K562 (cell line): Measurements from ENCODE around the gene EPB41L3. TPM values are rescaled to one million over a fixed set of nuclear protein-coding genes. Genes with fewer than 3 reads are reported as not detected.

ENCODE experiments used
- ATAC-seq: fragments of 200-7000 bp; cut with Tn5 transposase; 3 replicates; pipeline ENCODE4 v1.9.1; 2020; ENCODE audit warnings: moderate library complexity
- BruUV-seq: library from RNA; stranded (reverse); fragments of 400-500 nt; replicated peaks from 2 replicates; lab custom pipeline; 2021; lab: Mats Ljungman, UMichigan
- CTCF ChIA-PET: fragments of 300-600 bp; formaldehyde crosslinking; extraction: SDS; loops from one replicate; lab custom pipeline; 2021; ENCODE audit warnings: low intra/inter-chr PET ratio; lab: Yijun Ruan, JAX
- POLR2A ChIA-PET: fragments of 300-600, 350-650 bp; sonication (Branson Sonifier 250); formaldehyde crosslinking; extraction: SDS; loops from one replicate; lab custom pipeline; 2021; ENCODE audit warnings: antibody characterized with exemption, inconsistent platforms; lab: Yijun Ruan, JAX
- DNase-seq, 4 experiments: peaks; one replicate each; pipeline versions ENCODE4 v3.0.0 to v3.0.0-alpha.2; 2011 to 2018; ENCODE audit warnings: low spot score in 3 of 4, mixed read lengths in 3 of 4; ENCODE audit errors: extremely low read depth in 1 of 4
- FAIRE-seq: peaks from 2 replicates; lab custom pipeline; 2011; peaks lifted over from hg19 to GRCh38; lab: Jason Lieb, UNC
- H2AFZ ChIP-seq: 2 replicates; pipeline ENCODE4 v1.6.0; 2011; ENCODE audit warnings: low read depth, low read length, control low read depth, inconsistent platforms
- H3K27ac ChIP-seq: fragments of 200-600 bp; 3 replicates; pipeline ENCODE4 v1.8.0; 2011; ENCODE audit warnings: low read depth, mild to moderate bottlenecking, control low read depth, inconsistent platforms, low read length, moderate library complexity, mixed read lengths; ENCODE audit errors: extremely low read depth
- H3K27me3 ChIP-seq, 2 experiments: fragments of 300-600 bp in 1 of 2; 2 replicates in 1 of 2; 3 replicates in 1 of 2; pipeline versions ENCODE4 v1.6.0 to v1.8.0; 2011; ENCODE audit warnings: inconsistent platforms in 2 of 2, low read length in 2 of 2, mild to moderate bottlenecking in 1 of 2, mixed read lengths in 1 of 2, moderate library complexity in 1 of 2; ENCODE audit not compliant: control insufficient read depth in 2 of 2, insufficient read depth in 2 of 2
- H3K36me3 ChIP-seq: fragments of 300-600 bp; 3 replicates; pipeline ENCODE4 v1.8.0; 2011; ENCODE audit warnings: mild to moderate bottlenecking, low read length, inconsistent platforms; ENCODE audit not compliant: control insufficient read depth, insufficient read depth
- H3K4me1 ChIP-seq, 2 experiments: fragments of 200-600 bp in 1 of 2; replicated peaks in 1 of 2; 2 replicates in 1 of 2; 3 replicates in 1 of 2; pipeline versions ENCODE4 v1.5.1 to v1.8.0; 2011; ENCODE audit warnings: inconsistent platforms in 2 of 2, low read length in 2 of 2, mild to moderate bottlenecking in 1 of 2, mixed read lengths in 1 of 2, moderate library complexity in 1 of 2; ENCODE audit not compliant: control insufficient read depth in 2 of 2, insufficient read depth in 2 of 2
- H3K4me2 ChIP-seq: 2 replicates; pipeline ENCODE4 v1.6.1; 2011; ENCODE audit warnings: low read length, control low read depth, inconsistent platforms, mixed read lengths; ENCODE audit not compliant: insufficient read depth
- H3K4me3 ChIP-seq: fragments of 200-600 bp; sonication (generic), shearing (Covaris generic); 2 replicates; pipeline ENCODE4 v1.5.1; 2016; ENCODE audit warnings: control low read depth, inconsistent platforms
- H3K79me2 ChIP-seq: fragments of 200-600 bp; 3 replicates; pipeline ENCODE4 v1.8.0; 2011; ENCODE audit warnings: low read length, inconsistent platforms; ENCODE audit not compliant: control insufficient read depth, insufficient read depth
- H3K9ac ChIP-seq, 2 experiments: 2 replicates each; pipeline versions ENCODE4 v1.6.0 to v1.6.1; 2011; ENCODE audit warnings: low read depth in 2 of 2, low read length in 2 of 2, control low read depth in 1 of 2, inconsistent platforms in 1 of 2, mild to moderate bottlenecking in 1 of 2, mixed read lengths in 1 of 2; ENCODE audit not compliant: insufficient read depth in 1 of 2
- H3K9me1 ChIP-seq: one replicate; pipeline ENCODE4 v1.6.0; 2011; ENCODE audit warnings: inconsistent platforms, mild to moderate bottlenecking, low read length, moderate library complexity; ENCODE audit not compliant: control insufficient read depth, insufficient read depth
- H3K9me3 ChIP-seq: replicated peaks from 2 replicates; pipeline ENCODE4 v1.5.1; 2011; ENCODE audit warnings: low read depth, low read length, inconsistent platforms; ENCODE audit not compliant: control insufficient read depth, insufficient read depth
- H4K20me1 ChIP-seq: replicated peaks from 2 replicates; pipeline ENCODE4 v1.6.1; 2011; ENCODE audit warnings: low read length, inconsistent platforms, mixed read lengths; ENCODE audit not compliant: control insufficient read depth, insufficient read depth
- BACH1 ChIP-seq: fragments of 200-800 bp; sonication (Bioruptor generic); IDR thresholded peaks from 2 replicates; pipeline ENCODE4 v1.6.1; 2016; ENCODE audit warnings: missing genetic modification characterization, missing compliant biosample characterization
- C11orf30 ChIP-seq: fragments of 450-650 bp; IDR thresholded peaks from 2 replicates; pipeline ENCODE4 v1.6.1; 2016; ENCODE audit warnings: low read depth, mild to moderate bottlenecking
- CCNT2 ChIP-seq: IDR thresholded peaks from 2 replicates; pipeline ENCODE4 v1.6.1; 2011; ENCODE audit warnings: borderline replicate concordance, low read depth, mild to moderate bottlenecking, moderate library complexity, mixed read lengths, low read length; ENCODE audit not compliant: insufficient read length; ENCODE audit errors: extremely low read depth
- DMBX1 ChIP-seq: fragments of 250-450 bp; sonication (Bioruptor Pico); IDR thresholded peaks from 2 replicates; pipeline ENCODE4 v1.8.0; 2022; ENCODE audit warnings: inconsistent platforms, mild to moderate bottlenecking, moderate library complexity, borderline replicate concordance
- EWSR1 ChIP-seq: fragments of 450-650 bp; IDR thresholded peaks from 2 replicates; pipeline ENCODE4 v1.6.1; 2018; ENCODE audit warnings: borderline replicate concordance, mild to moderate bottlenecking, low read depth, moderate library complexity; ENCODE audit not compliant: partially characterized antibody
- HDGF ChIP-seq: fragments of 450-650 bp; IDR thresholded peaks from 2 replicates; pipeline ENCODE4 v1.6.1; 2016
- LCOR ChIP-seq: sonication (generic); formaldehyde crosslinking; IDR thresholded peaks from 2 replicates; pipeline ENCODE4 v1.8.0; 2022; ENCODE audit warnings: mild to moderate bottlenecking, missing genetic modification reagents
- MED1 ChIP-seq: sonication (generic); formaldehyde crosslinking; IDR thresholded peaks from 2 replicates; pipeline ENCODE4 v1.8.1; 2023; ENCODE audit warnings: missing genetic modification reagents, borderline replicate concordance
- NUFIP1 ChIP-seq: fragments of 450-650 bp; IDR thresholded peaks from 2 replicates; pipeline ENCODE4 v1.6.1; 2018; ENCODE audit not compliant: partially characterized antibody
- PHB ChIP-seq: fragments of 250-450 bp; sonication (Bioruptor Pico); IDR thresholded peaks from 2 replicates; pipeline ENCODE4 v1.5.0; 2021
- TBL1XR1 ChIP-seq, 2 experiments: IDR thresholded peaks; 2 replicates each; pipeline ENCODE4 v1.6.1; 2012; ENCODE audit warnings: improper control_type of control experiment in 2 of 2, low read length in 2 of 2, mild to moderate bottlenecking in 1 of 2
- TGIF2 ChIP-seq: sonication (generic); formaldehyde crosslinking; IDR thresholded peaks from 2 replicates; pipeline ENCODE4 v1.8.1; 2022; ENCODE audit warnings: mild to moderate bottlenecking, missing genetic modification reagents, moderate library complexity
- ZEB2 ChIP-seq: fragments of 450-650 bp; IDR thresholded peaks from 2 replicates; pipeline ENCODE4 v1.6.1; 2016
- ZNF354B ChIP-seq: fragments of 250-450 bp; sonication (Bioruptor Pico); IDR thresholded peaks from 2 replicates; pipeline ENCODE4 v1.4.0; 2020
- ZNF76 ChIP-seq: fragments of 250-450 bp; sonication (Bioruptor Pico); IDR thresholded peaks from 2 replicates; pipeline ENCODE4 v1.4.0; 2020; ENCODE audit warnings: mild to moderate bottlenecking, moderate library complexity, borderline replicate concordance
- ZNF79 ChIP-seq: fragments of 250-450 bp; sonication (Bioruptor Pico); IDR thresholded peaks from 2 replicates; pipeline ENCODE4 v1.4.0; 2020; ENCODE audit warnings: low read depth, mild to moderate bottlenecking, moderate library complexity
- WGBS: fragments of 100-300 bp; shearing (Covaris generic); methylation state at CpG from one replicate; pipeline ENCODE4 v1.1.6; 2016; ENCODE audit warnings: low coverage, mixed read lengths; ENCODE audit not compliant: insufficient coverage; ENCODE audit errors: missing lambda C conversion rate; 5-methylcytosine and 5-hydroxymethylcytosine counted together
- in situ Hi-C: fragments of 300-500 bp; cut with MboI; formaldehyde crosslinking; loops from 4 replicates; pipeline ENCODE4 v1.15.0; 2018; ENCODE audit warnings: inconsistent platforms, mixed read lengths
- intact Hi-C: fragments of 100-400 bp; cut with micrococcal nuclease; formaldehyde crosslinking; loops from 2 replicates; pipeline ENCODE4 v1.14.2; 2022
- polyA plus RNA-seq, 8 experiments: library from polyadenylated mRNA; depleted of rRNA in 4 of 8; stranded (reverse) in 5 of 8; unstranded in 3 of 8; fragments of >200 nt; fragmentation: Nextera tagmentation in 2 of 8; fragmentation: Illumina TruSeq in 1 of 8; extraction: Ambion mirVana in 2 of 8; extraction: Trizol in 1 of 8; gene quantifications; 2 replicates each; pipeline versions ENCODE4 v1.2.1 to v1.2.3, GENCODE V29; 2011 to 2014; ENCODE audit warnings: inconsistent platforms in 1 of 8, missing spikeins in 1 of 8
- total RNA-seq, 7 experiments: library from RNA; depleted of rRNA in 6 of 7; stranded (reverse); fragments of >200 nt in 6 of 7; fragmentation: Illumina TruSeq in 2 of 7; extraction: Trizol in 2 of 7; gene quantifications; 2 replicates each; pipeline versions ENCODE4 v1.2.1 to v1.2.3, GENCODE V29; 2011 to 2021; ENCODE audit warnings: low replicate concordance in 1 of 7
- TF ChIP-seq, protein P1 (sequence below), 2 experiments: IDR thresholded peaks; 2 replicates each; pipeline ENCODE4 v1.6.1; 2012; ENCODE audit warnings: improper control_type of control experiment in 2 of 2, low read depth in 2 of 2, low read length in 2 of 2, borderline replicate concordance in 1 of 2
- TF ChIP-seq, protein P2 (sequence below): fragments of 150-350 bp; conservative IDR thresholded peaks from 2 replicates; pipeline ENCODE4 v1.6.1; 2014; ENCODE audit warnings: low read length

Gene EPB41L3
- total and polyA plus RNA-seq, 9 of the 15 experiments (the other 6 are each of a cell fraction or from before 2014, with no cell fraction given) = 0.44 to 0.49 TPM; not detected in 7

DNA sequence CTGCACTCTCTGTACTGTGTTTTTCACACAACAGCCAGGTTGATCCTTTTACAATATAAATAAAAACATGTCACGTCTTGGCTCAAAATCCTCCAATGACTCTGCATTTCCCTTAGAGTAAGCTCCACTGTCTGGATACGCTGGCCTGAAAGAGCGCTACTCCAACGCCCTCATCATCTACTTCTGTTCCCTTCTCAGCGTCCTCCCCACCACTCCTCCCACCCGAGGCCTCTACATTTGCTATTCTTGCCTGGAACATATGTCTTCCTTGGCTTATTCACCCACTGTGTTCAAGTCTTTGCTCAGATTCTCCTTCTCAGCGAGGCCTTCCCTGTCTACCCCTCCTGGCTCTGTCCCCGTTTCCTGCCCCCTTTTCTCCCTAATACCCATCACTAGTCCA lies 37.6 kb downstream of the EPB41L3 start:
- Histone ChIP-seq H3K4me2 (no peak overlapping the region), H2AFZ (no peak overlapping the region), H3K9ac (no peak overlapping the region), H3K9me1 (no peaks in the 10 kb centered on the region), H3K4me3 (no peak overlapping the region), H4K20me1 (no peaks in the 10 kb centered on the region), H3K36me3 (no peaks in the 10 kb centered on the region), H3K9me3 (no peaks in the 10 kb centered on the region), H3K27me3 (no peaks in the 10 kb centered on the region), H3K4me1 (no peaks in the 10 kb centered on the region), H3K79me2 (no peaks in the 10 kb centered on the region), H3K27ac (no peak overlapping the region)
- ChIA-PET POLR2A (no interaction called here), CTCF (no interaction called here)
- DNase-seq (no peak), FAIRE-seq (no peak), ATAC-seq (no peak)
- BruUV-seq = no TSS peak
- intact Hi-C loops (no loop called here), in situ Hi-C loops (no loop called here)
- no peak for TF ChIP-seq CCNT2
- TF ChIP-seq MED1 (CRISPR knock-in tag) = no peak
- TF ChIP-seq ZEB2 = no peak
- no peak for TF ChIP-seq TGIF2 (CRISPR knock-in tag)
- no peak for TF ChIP-seq PHB (CRISPR knock-in tag)
- no peak for TF ChIP-seq C11orf30
- no peak for TF ChIP-seq ZNF76 (CRISPR knock-in tag)
- no peak for TF ChIP-seq NUFIP1
- no peak for TF ChIP-seq LCOR (CRISPR knock-in tag)
- no peak for TF ChIP-seq BACH1
- no peak for TF ChIP-seq HDGF
- TF ChIP-seq DMBX1 = no peak
- no peak for TF ChIP-seq EWSR1
- no peak for TF ChIP-seq TBL1XR1 (IDR thresholded peaks at IDR 0.05; ENCODE audit: low read length in 2 of 2)
- TF ChIP-seq, protein P1, sequence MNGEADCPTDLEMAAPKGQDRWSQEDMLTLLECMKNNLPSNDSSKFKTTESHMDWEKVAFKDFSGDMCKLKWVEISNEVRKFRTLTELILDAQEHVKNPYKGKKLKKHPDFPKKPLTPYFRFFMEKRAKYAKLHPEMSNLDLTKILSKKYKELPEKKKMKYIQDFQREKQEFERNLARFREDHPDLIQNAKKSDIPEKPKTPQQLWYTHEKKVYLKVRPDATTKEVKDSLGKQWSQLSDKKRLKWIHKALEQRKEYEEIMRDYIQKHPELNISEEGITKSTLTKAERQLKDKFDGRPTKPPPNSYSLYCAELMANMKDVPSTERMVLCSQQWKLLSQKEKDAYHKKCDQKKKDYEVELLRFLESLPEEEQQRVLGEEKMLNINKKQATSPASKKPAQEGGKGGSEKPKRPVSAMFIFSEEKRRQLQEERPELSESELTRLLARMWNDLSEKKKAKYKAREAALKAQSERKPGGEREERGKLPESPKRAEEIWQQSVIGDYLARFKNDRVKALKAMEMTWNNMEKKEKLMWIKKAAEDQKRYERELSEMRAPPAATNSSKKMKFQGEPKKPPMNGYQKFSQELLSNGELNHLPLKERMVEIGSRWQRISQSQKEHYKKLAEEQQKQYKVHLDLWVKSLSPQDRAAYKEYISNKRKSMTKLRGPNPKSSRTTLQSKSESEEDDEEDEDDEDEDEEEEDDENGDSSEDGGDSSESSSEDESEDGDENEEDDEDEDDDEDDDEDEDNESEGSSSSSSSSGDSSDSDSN (IDR thresholded peaks at IDR 0.05; ENCODE audit: borderline replicate concordance in 1 of 2, low read depth in 2 of 2, low read length in 2 of 2) = no peak
- TF ChIP-seq ZNF354B = no peak
- TF ChIP-seq, protein P2, sequence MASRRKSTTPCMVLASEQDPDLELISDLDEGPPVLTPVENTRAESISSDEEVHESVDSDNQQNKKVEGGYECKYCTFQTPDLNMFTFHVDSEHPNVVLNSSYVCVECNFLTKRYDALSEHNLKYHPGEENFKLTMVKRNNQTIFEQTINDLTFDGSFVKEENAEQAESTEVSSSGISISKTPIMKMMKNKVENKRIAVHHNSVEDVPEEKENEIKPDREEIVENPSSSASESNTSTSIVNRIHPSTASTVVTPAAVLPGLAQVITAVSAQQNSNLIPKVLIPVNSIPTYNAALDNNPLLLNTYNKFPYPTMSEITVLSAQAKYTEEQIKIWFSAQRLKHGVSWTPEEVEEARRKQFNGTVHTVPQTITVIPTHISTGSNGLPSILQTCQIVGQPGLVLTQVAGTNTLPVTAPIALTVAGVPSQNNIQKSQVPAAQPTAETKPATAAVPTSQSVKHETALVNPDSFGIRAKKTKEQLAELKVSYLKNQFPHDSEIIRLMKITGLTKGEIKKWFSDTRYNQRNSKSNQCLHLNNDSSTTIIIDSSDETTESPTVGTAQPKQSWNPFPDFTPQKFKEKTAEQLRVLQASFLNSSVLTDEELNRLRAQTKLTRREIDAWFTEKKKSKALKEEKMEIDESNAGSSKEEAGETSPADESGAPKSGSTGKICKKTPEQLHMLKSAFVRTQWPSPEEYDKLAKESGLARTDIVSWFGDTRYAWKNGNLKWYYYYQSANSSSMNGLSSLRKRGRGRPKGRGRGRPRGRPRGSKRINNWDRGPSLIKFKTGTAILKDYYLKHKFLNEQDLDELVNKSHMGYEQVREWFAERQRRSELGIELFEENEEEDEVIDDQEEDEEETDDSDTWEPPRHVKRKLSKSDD = no peak
- TF ChIP-seq ZNF79 (CRISPR knock-in tag) = no peak
- 0% methylated on average over 8 of the region's 8 CpGs for WGBS
